HCT116 (cell line): ENCODE measurements around the gene THPO. TPM values are rescaled to one million over a fixed set of nuclear protein-coding genes. Genes with fewer than 3 reads are reported as not detected.

Experiments
- ATAC-seq: fragments of 200-7000 bp; cut with Tn5 transposase; 2 replicates; pipeline ENCODE4 v1.9.1; 2020; ENCODE audit warnings: mild to moderate bottlenecking, moderate library complexity
- BruUV-seq: library from RNA; stranded (reverse); fragments of 400-500 nt; replicated peaks from 2 replicates; lab custom pipeline; 2021; lab: Mats Ljungman, UMichigan
- CTCF ChIA-PET: fragments of 300-600 bp; sonication (Branson Sonifier 250); formaldehyde crosslinking; loops from one replicate; lab custom pipeline; 2021; ENCODE audit warnings: antibody characterized with exemption; lab: Charles Lee
- POLR2A ChIA-PET: fragments of 300-600, 350-600 bp; sonication (Branson Sonifier 250); formaldehyde crosslinking; loops from one replicate; lab custom pipeline; 2021; ENCODE audit warnings: antibody characterized with exemption; lab: Charles Lee
- RAD21 ChIA-PET, 2 experiments: fragments of 300-600 bp; sonication (Branson Sonifier 250); formaldehyde crosslinking; loops; one replicate each; lab custom pipeline; 2023; ENCODE audit warnings: low total read pairs in 2 of 2; ENCODE audit not compliant: uncharacterized antibody in 2 of 2, unreplicated experiment in 2 of 2, low non-redundant PET in 1 of 2; lab: Charles Lee
- DNase-seq: peaks from one replicate; pipeline ENCODE4 v3.0.0-alpha.2; 2010; ENCODE audit warnings: low read depth, low spot score
- H2AFZ ChIP-seq: fragments of 200-600 bp; shearing (Covaris generic), sonication (generic); 2 replicates; pipeline ENCODE4 v1.6.1; 2017; ENCODE audit warnings: low read depth, mixed run types, mixed read lengths, antibody characterized with exemption, low read length; ENCODE audit not compliant: poor library complexity, severe bottlenecking
- H3K27ac ChIP-seq: 2 replicates; pipeline ENCODE4 v1.5.1; 2012; ENCODE audit warnings: low read depth, low read length
- H3K27me3 ChIP-seq: fragments of 200-600 bp; sonication (generic); 2 replicates; pipeline ENCODE4 v1.6.1; 2016; ENCODE audit warnings: mixed run types, low read length, mixed read lengths; ENCODE audit not compliant: insufficient read depth
- H3K36me3 ChIP-seq, 2 experiments: fragments of 200-500 bp in 1 of 2; fragments of 200-600 bp in 1 of 2; sonication (Bioruptor generic) in 1 of 2; sonication (generic) in 1 of 2; 2 replicates each; pipeline versions ENCODE4 v1.5.1 to v1.6.1; 2014 to 2016; ENCODE audit warnings: low read length in 2 of 2, inconsistent platforms in 1 of 2, mixed read lengths in 1 of 2, mixed run types in 1 of 2; ENCODE audit not compliant: insufficient read depth in 2 of 2, control insufficient read depth in 1 of 2
- H3K4me1 ChIP-seq, 2 experiments: fragments of 200-600 bp in 1 of 2; sonication (generic) in 1 of 2; 2 replicates each; pipeline versions ENCODE4 v1.5.1 to v1.6.1; 2012 to 2017; ENCODE audit warnings: low read length in 2 of 2, inconsistent platforms in 1 of 2, mild to moderate bottlenecking in 1 of 2, mixed read lengths in 1 of 2, mixed run types in 1 of 2, moderate library complexity in 1 of 2; ENCODE audit not compliant: insufficient read depth in 2 of 2, control insufficient read depth in 1 of 2
- H3K4me2 ChIP-seq: fragments of 200-600 bp; sonication (generic); 2 replicates; pipeline ENCODE4 v1.6.1; 2017; ENCODE audit warnings: mixed run types, low read length, mixed read lengths
- H3K4me3 ChIP-seq, 2 experiments: fragments of 200-600 bp in 1 of 2; sonication (generic) in 1 of 2; replicated peaks in 1 of 2; 2 replicates each; pipeline ENCODE4 v1.5.1; 2011 to 2016; ENCODE audit warnings: low read length in 2 of 2, control low read depth in 1 of 2, low read depth in 1 of 2, mild to moderate bottlenecking in 1 of 2, mixed read lengths in 1 of 2, mixed run types in 1 of 2
- H3K79me2 ChIP-seq: fragments of 200-600 bp; sonication (generic); 2 replicates; pipeline ENCODE4 v1.6.1; 2017; ENCODE audit warnings: mild to moderate bottlenecking, mixed run types, low read length, moderate library complexity, mixed read lengths; ENCODE audit not compliant: insufficient read depth
- H3K9ac ChIP-seq: fragments of 200-600 bp; sonication (generic); 2 replicates; pipeline ENCODE4 v1.6.1; 2016; ENCODE audit warnings: low read length, mixed read lengths
- H3K9me2 ChIP-seq: fragments of 200-600 bp; sonication (generic), shearing (Covaris generic); 2 replicates; pipeline ENCODE4 v1.6.1; 2017; ENCODE audit warnings: mixed run types, mild to moderate bottlenecking, moderate library complexity; ENCODE audit not compliant: insufficient read depth
- H3K9me3 ChIP-seq, 2 experiments: fragments of 200-500 bp in 1 of 2; fragments of 200-600 bp in 1 of 2; sonication (Bioruptor generic) in 1 of 2; sonication (generic) in 1 of 2; 2 replicates each; pipeline ENCODE4 v1.6.1; 2014 to 2017; ENCODE audit warnings: low read length in 2 of 2, mixed read lengths in 2 of 2, inconsistent platforms in 1 of 2, low read depth in 1 of 2, mild to moderate bottlenecking in 1 of 2, mixed run types in 1 of 2, moderate library complexity in 1 of 2; ENCODE audit not compliant: control insufficient read depth in 1 of 2, insufficient read depth in 1 of 2
- H4K20me1 ChIP-seq: fragments of 200-600 bp; sonication (generic), shearing (Covaris generic); 2 replicates; pipeline ENCODE4 v1.6.1; 2017; ENCODE audit warnings: mixed run types, mild to moderate bottlenecking, moderate library complexity; ENCODE audit not compliant: insufficient read depth
- CBX3 ChIP-seq: IDR thresholded peaks from 2 replicates; pipeline ENCODE4 v1.6.1; 2012; ENCODE audit warnings: low read depth
- EZH2phosphoT487 ChIP-seq: fragments of 200-600 bp; IDR thresholded peaks from 2 replicates; pipeline ENCODE4 v1.6.1; 2018; ENCODE audit warnings: antibody characterized with exemption, borderline replicate concordance
- POLR2A ChIP-seq: IDR thresholded peaks from 2 replicates; pipeline ENCODE4 v1.7.0; 2011; ENCODE audit warnings: borderline replicate concordance; ENCODE audit not compliant: insufficient read depth, insufficient read length; ENCODE audit errors: extremely low read depth
- SRF ChIP-seq: IDR thresholded peaks from 2 replicates; pipeline ENCODE4 v1.6.1; 2012; ENCODE audit warnings: low read depth
- ZNF274 ChIP-seq: fragments of 200-500 bp; sonication (Bioruptor generic); IDR thresholded peaks from 2 replicates; pipeline ENCODE4 v1.6.1; 2014; ENCODE audit warnings: mild to moderate bottlenecking, low read depth, low read length, inconsistent platforms
- intact Hi-C: fragments of 100-400 bp; cut with micrococcal nuclease; formaldehyde crosslinking; loops from 2 replicates; pipeline ENCODE4 v1.10.0; 2022
- total RNA-seq: library from RNA; stranded (reverse); gene quantifications from one replicate; pipeline ENCODE4 v1.2.1, GENCODE V29; 2021; ENCODE audit not compliant: unreplicated experiment
- TF ChIP-seq, protein P1 (sequence below): IDR thresholded peaks from 2 replicates; pipeline ENCODE4 v1.6.1; 2012; ENCODE audit warnings: low read depth
- TF ChIP-seq, protein P2 (sequence below), 3 experiments: fragments of 200-600 bp in 1 of 3; sonication (generic) in 1 of 3; IDR thresholded peaks in 2 of 3; conservative IDR thresholded peaks in 1 of 3; 2 replicates each; pipeline ENCODE4 v1.5.1; 2012 to 2017; ENCODE audit warnings: low read depth in 2 of 3, low read length in 2 of 3, antibody characterized with exemption in 1 of 3, borderline replicate concordance in 1 of 3, control low read depth in 1 of 3, mild to moderate bottlenecking in 1 of 3, mixed read lengths in 1 of 3, mixed run types in 1 of 3, moderate library complexity in 1 of 3; ENCODE audit not compliant: insufficient read depth in 1 of 3

The THPO gene
- total RNA-seq, 1 experiment from 2014 or later, result not detected

DNA sequence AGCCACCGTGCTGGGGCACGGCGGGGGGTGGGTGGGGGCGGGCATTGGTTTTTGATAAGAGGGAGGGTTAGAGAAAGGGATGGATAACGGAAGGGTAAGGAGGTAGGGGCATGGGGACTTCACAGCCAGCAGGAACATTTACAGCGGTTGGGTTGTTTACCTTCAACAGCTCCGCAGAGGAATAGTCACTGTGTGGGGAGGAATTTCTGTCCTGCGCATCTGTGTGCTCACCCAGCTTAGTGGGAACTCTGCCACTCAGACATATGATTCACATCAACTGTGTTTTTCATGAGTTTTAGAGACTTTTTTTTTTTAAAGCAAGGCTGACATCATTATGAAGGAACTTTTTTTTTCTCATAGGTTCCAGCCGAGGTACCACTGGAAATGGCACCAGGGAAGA lies 21.4 kb upstream of the THPO start:
- no TSS peak for BruUV-seq
- ATAC-seq (no peak), DNase-seq (no peak)
- intact Hi-C loops, result no loop called here
- H3K4me3 ChIP-seq, result no peak overlapping the region
- no peaks in the 10 kb centered on the region for H3K4me1 ChIP-seq
- no peak overlapping the region for H2AFZ ChIP-seq
- H3K4me2 ChIP-seq, result no peak overlapping the region
- no peak overlapping the region for H3K9ac ChIP-seq
- no peaks in the 10 kb centered on the region for H3K36me3 ChIP-seq
- H3K79me2 ChIP-seq, result no peaks in the 10 kb centered on the region
- H3K9me3 ChIP-seq, result no peaks in the 10 kb centered on the region
- TF ChIP-seq, protein P1, sequence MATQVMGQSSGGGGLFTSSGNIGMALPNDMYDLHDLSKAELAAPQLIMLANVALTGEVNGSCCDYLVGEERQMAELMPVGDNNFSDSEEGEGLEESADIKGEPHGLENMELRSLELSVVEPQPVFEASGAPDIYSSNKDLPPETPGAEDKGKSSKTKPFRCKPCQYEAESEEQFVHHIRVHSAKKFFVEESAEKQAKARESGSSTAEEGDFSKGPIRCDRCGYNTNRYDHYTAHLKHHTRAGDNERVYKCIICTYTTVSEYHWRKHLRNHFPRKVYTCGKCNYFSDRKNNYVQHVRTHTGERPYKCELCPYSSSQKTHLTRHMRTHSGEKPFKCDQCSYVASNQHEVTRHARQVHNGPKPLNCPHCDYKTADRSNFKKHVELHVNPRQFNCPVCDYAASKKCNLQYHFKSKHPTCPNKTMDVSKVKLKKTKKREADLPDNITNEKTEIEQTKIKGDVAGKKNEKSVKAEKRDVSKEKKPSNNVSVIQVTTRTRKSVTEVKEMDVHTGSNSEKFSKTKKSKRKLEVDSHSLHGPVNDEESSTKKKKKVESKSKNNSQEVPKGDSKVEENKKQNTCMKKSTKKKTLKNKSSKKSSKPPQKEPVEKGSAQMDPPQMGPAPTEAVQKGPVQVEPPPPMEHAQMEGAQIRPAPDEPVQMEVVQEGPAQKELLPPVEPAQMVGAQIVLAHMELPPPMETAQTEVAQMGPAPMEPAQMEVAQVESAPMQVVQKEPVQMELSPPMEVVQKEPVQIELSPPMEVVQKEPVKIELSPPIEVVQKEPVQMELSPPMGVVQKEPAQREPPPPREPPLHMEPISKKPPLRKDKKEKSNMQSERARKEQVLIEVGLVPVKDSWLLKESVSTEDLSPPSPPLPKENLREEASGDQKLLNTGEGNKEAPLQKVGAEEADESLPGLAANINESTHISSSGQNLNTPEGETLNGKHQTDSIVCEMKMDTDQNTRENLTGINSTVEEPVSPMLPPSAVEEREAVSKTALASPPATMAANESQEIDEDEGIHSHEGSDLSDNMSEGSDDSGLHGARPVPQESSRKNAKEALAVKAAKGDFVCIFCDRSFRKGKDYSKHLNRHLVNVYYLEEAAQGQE, result no peak
- TF ChIP-seq POLR2A (no peak), EZH2phosphoT487 (no peak), CBX3 (no peak)
- H3K27ac ChIP-seq, result no peak overlapping the region
- H3K27me3 ChIP-seq, result peaks cover 3% of the 10 kb centered on the region; the same call in 1 of the 2 replicates
- H3K9me2 ChIP-seq, result no peaks in the 10 kb centered on the region
- ChIA-PET POLR2A (no interaction called here), RAD21 (no interaction called here), CTCF (no interaction called here)
- no peaks in the 10 kb centered on the region for H4K20me1 ChIP-seq

DNA sequence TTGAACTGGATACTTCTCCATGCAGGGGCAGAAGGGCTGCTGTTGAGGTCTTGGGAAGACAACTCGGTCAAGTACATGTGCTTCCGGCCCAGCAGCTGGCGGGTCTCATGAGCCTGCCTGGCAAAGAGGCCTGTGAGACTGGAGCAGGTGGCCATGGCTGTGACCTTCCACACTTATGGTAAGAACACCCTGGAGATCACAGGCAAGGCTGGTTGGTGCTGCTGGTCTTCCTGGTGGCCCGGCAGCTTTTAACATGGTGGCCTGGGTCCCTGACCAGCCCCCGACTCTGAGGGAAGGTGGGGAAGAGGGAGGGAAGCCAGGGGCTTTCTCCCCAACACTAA lies 17.3 kb upstream of the THPO start:
- Histone ChIP-seq H3K4me1 (no peaks in the 10 kb centered on the region), H3K27me3 (no peaks in the 10 kb centered on the region), H3K4me3 (no peak overlapping the region)
- no peak for DNase-seq
- POLR2A ChIA-PET, result no interaction called here
- intact Hi-C loops, result no loop called here
- TF ChIP-seq SRF (no peak), ZNF274 (no peak)
- TF ChIP-seq, protein P2, sequence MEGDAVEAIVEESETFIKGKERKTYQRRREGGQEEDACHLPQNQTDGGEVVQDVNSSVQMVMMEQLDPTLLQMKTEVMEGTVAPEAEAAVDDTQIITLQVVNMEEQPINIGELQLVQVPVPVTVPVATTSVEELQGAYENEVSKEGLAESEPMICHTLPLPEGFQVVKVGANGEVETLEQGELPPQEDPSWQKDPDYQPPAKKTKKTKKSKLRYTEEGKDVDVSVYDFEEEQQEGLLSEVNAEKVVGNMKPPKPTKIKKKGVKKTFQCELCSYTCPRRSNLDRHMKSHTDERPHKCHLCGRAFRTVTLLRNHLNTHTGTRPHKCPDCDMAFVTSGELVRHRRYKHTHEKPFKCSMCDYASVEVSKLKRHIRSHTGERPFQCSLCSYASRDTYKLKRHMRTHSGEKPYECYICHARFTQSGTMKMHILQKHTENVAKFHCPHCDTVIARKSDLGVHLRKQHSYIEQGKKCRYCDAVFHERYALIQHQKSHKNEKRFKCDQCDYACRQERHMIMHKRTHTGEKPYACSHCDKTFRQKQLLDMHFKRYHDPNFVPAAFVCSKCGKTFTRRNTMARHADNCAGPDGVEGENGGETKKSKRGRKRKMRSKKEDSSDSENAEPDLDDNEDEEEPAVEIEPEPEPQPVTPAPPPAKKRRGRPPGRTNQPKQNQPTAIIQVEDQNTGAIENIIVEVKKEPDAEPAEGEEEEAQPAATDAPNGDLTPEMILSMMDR (IDR thresholded peaks at IDR 0.05 in 2 of 3, conservative IDR thresholded peaks at IDR 0.05 in 1 of 3; ENCODE audit: borderline replicate concordance in 1 of 3, insufficient read depth in 1 of 3, low read depth in 2 of 3, low read length in 2 of 3), result no peak
- TF ChIP-seq, all 23 proteins: peak for 0
- Histone ChIP-seq H3K9me3 (no peaks in the 10 kb centered on the region), H3K79me2 (no peaks in the 10 kb centered on the region), H3K9me2 (no peaks in the 10 kb centered on the region), H3K9ac (no peak overlapping the region), H3K4me2 (no peak overlapping the region), H4K20me1 (no peaks in the 10 kb centered on the region), H2AFZ (no peak overlapping the region), H3K27ac (no peak overlapping the region), H3K36me3 (no peaks in the 10 kb centered on the region)
- ChIA-PET RAD21 (no interaction called here), CTCF (interaction anchor here (1.0 kb wide), 1 partner anchor 146 kb away, joined by 3 read pairs; no protein-coding TSS in a partner anchor)
- ATAC-seq, result no peak
- BruUV-seq, result no TSS peak
